GM19099 (cell line): ENCODE measurements around the gene ACAD9.

Experiments
- POLR2A ChIP-seq: IDR thresholded peaks from 3 replicates; pipeline ENCODE4 v1.6.1; 2011; ENCODE audit warnings: low read depth; ENCODE audit not compliant: insufficient read length; ENCODE audit errors: extremely low read depth

ACAD9 gene

DNA sequence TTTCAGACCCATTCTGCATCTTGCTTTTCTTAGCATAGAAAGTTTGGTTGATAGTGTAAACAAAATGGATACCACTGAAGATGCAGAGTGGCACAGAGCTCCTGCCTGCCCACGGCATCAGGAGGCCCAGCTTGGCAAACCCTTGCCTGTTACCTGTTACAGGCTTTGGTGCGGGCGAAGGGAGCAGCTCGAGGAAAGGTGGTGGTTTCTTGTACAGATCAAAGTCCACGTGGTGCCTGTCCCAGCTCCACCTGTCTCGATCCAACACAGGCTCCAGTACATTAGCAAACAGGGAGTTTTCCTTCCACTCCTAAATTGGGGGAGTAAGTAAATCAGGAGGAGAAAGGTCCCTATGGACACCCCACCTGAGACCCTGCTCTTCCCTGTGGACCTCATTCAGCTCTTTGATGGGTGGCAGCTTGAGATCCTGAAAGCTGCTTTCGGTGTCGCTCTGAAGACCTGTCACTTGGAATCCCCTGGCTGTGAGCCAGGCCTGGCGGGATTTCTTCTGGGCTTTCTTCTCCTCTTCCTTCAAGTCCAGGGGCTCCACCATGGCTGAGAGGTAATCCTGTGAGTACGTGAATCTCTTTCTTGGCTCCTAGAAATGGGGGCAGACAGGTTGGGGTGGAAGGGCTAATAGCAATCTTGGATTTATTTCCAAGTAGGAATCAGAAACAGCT, 35.7 kb downstream of the ACAD9 start:
- no peak for TF ChIP-seq POLR2A

DNA sequence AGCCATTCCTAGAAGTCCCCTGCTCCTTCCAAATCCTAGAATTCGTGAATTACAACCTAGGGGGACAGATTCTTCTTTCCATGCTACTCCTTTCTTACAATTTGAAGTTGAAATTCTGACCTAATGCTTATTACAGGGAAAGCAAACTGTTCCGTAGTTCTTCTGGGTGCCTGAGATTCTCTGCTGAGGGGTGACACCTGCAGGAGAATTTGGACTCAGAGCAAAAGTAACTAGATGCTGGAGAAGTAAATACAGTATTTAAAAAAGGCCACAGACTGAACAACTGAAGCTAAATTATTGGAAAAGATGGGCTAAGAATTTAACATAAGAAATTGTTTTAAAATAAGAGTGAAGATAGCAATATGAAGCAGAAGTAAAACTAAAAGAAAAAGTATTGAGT, 37.9 kb downstream of the ACAD9 start:
- no peak for TF ChIP-seq POLR2A

DNA sequence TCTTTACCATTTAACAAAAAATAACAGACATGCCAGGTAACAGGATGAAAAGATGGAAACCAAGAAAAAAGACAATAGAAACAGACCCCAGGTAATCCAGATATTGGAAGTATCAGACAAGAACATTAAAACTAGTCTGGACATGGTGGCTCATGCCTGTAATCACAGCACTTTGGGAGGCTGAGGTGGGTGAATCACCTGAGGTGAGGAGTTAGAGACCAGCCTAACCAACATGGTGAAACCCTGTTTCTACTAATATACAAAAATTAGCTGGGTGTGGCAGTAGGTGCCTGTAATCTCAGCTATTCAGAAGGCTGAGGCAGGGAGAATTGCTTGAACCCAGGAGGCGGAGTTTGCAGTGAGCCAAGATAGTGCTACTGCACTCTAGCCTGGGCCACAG, 40.6 kb downstream of the ACAD9 start:
- no peak for TF ChIP-seq POLR2A

DNA sequence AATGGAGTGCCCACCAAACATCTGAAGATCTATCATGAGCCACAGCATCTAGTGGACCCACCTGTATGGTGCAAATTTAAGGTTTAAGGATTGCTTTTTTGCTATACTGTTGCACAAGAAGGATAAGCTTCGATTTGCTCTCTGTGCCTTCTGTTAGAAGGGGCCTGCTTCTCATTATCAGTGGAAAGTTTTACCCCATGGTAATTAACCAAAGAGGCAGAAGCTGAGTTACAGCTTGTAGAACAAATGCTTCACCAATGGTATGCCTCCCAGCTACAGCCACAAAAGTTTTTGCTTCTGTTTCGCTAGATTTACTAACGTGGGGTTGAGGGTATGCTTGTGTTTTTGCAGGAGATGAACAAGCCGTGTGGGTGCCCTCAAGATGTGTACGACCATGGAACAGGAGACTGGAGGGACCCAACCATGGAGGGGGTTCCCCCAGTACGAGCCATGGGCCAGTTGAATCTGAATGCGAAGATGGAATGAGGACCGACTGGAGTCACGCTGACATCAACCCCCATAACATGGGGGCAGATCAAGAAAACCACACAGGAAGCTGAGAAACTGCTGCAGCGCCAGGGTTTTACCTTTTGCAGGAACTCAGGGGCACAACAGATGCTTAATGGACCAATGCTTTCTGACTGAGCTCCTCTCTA, 43.5 kb downstream of the ACAD9 start:
- no peak for TF ChIP-seq POLR2A

DNA sequence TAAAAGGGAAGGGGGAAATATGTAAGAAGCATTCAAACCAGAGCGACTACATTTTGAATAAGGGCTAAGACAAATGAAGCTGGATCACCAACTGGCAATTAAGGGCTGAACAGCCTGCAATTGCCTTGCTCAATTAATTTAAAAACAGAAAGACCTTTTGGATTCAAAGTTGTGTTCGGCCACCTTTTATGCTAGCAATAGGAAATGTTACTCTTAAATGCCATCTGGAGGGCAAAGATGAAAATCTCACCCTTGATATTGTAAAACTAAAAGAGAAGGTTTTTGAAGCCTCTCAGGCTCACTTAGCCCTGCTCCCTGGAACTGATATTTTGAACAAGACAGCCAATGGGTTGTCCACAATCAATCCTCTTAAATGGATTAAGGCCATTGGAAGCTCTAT, 44.2 kb downstream of the ACAD9 start:
- TF ChIP-seq POLR2A, result no peak

DNA sequence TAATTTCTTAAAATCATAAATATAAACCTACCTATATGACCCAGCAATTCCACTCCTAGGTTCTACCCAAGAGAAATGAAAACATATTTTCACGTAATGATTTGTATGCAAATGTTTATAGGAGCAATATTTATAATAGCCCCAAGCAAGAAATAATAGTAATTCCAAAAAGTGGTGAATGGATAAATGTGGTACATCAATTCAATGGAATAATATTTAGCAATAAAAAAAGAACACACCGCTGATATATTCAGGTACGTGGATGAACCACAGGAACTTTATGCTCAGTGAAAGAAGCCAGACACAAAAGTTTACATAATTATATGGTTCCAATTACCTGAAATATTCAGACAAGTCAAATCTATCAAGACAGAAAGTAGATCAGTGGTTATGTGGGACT, 49.9 kb downstream of the ACAD9 start:
- TF ChIP-seq POLR2A, result no peak

DNA sequence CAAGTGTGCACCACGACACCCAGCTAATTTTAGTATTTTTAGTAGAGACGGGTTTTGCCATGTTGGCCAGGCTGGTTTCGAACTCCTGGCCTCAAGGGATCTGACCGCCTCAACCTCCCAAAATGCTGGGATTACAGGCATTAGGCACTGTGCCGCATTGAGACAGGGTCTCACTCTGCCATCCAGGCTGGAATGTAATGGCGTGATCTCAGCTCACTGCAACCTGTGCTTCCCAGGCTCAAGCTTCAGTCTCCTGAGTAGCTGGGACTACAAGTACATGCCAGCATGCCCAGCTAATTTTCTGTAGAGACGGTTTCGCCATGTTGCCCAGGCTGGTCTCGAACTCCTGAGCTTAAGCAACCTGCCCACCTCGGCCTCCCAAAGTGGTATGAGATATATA, 51.6 kb downstream of the ACAD9 start:
- TF ChIP-seq POLR2A, result no peak

DNA sequence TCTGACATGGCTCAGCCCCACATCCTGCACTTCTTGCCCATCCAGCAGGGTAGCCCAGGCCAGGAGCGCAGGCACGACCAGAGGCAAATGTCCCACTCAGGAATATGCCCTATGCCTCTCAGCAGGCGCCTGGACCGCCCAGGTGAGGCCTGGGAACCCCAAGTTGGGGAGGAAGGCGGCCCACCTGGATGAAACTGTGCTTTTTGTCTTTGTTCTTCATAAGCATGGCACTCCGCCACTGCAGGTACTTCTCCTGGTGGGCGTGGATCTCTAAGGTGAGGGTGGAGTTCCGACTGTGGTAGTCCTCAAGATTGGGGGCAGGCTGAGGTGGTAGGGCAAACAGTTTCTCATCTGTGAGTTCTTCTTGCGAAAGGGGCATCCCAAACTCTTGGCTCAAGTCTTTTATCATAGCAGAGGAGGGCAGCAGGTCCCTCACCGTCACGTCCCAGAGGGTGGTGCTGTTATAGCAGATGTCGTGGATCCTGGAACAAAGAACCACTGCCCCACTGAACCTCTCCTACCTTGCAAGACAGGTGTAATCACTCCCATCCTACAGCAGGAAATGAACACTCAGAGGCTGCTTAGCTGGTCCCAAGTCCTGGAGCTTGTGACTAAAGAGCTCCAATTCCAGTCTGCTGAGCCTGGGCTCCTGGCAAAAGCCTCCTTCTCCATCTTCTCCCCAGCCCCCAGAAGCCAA, 53.2 kb downstream of the ACAD9 start:
- no peak for TF ChIP-seq POLR2A

DNA sequence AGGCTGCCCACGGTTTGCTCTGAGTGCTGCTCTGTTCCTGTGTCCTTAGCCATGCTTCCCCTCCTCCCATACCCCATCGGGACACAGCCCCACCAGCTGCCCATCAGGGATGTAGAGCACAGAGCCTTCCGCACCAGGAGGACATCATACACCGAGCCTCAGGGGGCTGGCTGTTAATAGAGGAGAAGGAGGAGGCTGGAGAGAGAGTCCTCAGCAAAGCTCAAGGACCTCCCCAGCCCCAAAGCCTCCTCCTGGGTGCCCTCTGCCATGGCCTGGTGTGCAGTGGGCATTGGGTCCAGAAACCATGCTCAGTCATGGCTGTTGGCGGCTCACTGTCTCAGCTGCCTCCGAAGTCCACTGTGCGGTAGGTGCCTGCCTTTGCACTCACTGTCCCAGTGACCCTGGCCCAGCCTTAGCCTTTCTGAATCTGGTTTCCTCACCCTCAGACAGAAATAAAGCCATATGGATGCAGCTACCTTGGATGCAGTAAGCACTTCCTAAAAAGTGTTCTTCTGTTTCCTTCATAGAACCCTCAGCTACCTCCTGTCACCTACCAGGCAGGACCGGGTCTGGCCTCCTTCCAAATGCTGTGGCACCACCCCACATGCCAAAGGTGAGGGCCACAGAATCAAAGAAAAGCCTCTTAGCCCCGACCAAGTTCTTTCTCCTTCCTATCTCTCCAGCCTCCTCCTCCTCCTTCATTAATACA, 53.9 kb downstream of the ACAD9 start:
- TF ChIP-seq POLR2A, result no peak

DNA sequence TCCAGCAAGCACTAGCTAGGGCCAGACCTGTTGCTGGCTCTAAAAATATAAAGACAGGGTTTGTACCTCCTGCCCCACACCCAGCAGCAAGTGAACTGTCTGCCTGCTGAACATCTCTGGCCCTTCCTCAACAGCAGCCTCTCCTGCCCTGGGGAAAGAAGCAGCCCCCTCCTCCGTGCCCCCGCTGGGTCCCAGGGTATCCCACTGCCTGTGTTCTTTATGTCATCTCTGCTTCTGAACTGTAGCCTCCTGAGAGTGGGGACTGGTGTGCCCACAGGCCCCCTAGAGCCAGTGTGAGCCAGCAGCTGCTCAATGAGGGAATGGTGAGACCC, 54.5 kb downstream of the ACAD9 start:
- TF ChIP-seq POLR2A, result no peak

DNA sequence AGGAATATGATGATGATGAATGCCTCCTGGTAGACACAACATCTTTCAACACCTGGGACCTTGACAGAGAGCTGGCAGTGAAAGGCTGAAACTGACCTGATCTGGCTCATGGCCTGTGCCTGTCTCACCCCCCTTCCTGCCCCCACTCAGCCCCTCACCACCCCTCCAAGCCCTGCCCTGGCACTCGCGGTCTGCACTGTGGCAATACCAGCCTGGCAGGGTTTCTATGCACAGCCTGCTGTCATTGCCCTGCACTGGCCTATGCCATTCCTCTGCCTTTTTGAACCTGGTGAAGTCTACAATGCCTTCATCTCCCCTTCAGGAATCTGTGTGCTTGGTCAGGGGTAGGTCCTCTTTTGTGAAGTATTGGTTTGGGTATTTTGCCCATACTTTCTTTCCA, 56.5 kb downstream of the ACAD9 start:
- TF ChIP-seq POLR2A, result no peak

DNA sequence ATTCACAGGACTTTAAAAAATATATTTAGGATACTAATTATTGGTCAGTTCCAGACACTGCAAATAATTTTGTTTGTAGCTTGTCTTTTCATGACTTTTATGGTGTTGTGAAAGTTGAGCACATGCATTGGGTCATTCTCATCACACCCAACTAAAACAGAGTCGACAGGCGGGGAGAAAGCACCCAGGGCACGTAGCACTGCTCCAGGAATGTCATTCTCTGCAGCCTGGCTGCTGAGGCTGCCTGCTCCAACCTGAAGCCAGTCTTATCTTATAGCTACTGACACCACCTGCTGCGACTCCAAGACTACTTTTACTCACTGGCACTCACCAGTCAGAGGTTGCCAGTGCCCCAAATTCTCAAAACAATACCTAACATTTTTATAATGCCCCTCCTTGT, 56.9 kb downstream of the ACAD9 start:
- TF ChIP-seq POLR2A, result no peak

DNA sequence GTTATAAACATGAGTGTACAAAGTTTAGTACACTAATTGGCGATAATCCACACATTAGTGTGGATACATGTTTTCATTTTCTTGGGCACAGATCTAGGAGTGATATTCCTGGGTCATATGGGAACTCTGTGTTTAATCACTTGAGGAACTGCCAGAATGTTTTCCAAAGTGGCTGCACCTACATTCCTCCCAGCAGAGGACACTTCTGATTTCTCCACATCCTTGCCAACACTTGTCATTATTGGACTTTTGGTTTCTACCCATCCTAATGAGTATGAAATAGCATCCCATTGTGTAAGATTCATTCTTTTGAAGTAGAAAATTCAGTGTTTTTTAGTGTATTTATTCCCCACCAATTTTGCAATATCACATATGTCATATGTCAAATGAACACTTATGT, 60.8 kb downstream of the ACAD9 start:
- no peak for TF ChIP-seq POLR2A

DNA sequence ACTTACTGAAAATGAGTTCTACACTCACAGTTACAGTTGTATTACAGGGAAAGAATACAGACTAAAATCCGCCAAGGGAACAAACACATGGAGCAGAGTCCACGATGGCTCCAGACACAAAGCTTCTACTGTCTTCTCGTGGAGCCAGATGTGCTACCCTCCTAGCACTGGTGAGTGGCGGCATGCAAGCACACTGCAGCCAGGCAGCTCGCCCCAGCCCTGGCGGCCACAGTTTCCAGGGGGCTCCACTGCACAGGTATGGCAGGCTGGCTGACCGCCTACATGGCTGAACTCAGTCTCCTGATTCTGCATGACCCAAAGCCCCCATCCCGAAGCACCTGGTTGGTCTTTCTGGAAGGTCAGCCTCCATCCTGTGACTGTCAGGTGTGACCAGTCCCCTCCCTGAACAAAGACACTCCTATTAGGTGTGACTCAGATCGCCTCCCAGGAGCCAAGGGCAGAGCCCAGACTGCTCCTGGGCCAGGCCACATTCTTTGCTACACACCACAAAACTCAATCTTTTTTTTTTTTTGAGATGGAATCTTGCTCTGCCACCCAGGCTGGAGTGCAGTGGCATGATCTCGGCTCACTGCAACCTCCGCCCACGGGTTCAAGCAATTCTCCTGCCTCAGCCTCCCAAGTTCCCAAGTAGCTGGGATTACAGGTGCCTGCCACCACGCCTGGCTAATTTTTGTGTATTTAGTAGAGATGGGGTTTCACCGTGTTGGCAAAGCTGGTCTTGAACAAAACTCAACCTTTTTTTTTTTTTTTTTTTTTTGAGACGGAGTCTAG, 62.9 kb downstream of the ACAD9 start:
- no peak for TF ChIP-seq POLR2A

DNA sequence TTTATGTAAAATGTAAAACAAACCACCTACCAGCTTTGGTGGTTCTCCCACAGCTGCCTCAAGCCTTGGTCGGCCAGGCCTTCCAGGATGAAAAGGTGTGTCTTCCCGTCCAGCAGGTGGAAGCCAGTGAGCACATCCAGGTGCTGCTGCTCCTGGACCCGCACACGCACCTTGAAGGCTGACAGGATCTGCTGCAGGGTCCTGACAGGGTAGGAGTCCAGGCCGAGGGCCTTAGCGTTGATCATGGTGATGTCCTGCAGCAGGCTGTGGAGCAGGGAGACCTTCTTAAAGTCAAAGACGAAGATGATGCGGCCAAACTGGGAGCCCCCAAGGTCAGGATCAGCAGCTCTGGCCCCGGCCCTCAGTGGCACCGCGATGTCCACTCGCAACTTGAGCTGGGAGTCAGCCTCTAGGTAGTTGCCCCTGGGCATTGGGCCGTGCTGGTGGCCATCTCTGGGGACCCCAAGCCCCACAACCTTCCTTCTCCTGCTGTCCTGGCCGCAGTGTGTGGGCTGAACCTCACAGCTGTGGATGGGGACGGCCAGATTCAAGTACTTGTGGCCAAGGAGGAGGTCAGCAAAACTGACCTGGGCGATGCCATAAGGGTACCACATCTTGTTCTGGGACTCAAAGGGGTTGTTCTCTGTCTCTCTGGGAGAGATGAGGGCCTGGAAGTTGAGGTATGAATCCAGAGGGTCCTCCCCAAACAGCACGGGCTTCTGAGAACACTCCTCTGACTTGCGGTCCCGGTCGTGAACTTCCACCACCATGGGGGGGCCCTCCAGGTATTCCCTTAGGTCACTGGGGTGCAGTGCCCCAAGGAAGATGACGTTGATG, 65.8 kb downstream of the ACAD9 start:
- no peak for TF ChIP-seq POLR2A

DNA sequence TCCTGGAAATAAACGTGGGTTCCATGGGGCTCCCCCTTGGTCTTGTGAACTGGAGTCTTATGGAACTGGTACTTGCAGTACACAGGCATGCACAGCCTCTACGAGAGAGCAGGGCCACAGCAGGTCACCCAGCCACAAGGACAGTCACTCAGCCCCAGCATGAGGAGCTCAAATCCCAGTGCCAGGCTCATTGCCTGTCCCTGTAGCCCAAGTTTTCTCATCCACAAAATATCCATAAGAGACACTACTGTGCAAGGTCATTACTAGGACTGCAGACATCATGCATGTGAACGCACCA, 66.4 kb downstream of the ACAD9 start:
- TF ChIP-seq POLR2A, result no peak
